AG04449 (cell line): ENCODE measurements around the gene TXNDC15.
A peak's percentile ranks its signal among the peaks of the same experiment; 100 is the strongest.
"Not testable (repeated sequence)": the region's sequence is repeated elsewhere in the genome, so short reads cannot be mapped to it uniquely, and the experiment has no call there.

Source experiments
- CTCF ChIA-PET: fragments of 350-600 bp; formaldehyde crosslinking; extraction: SDS; loops from one replicate; lab custom pipeline; 2021; ENCODE audit warnings: antibody characterized with exemption; lab: Yijun Ruan, JAX
- POLR2A ChIA-PET: fragments of 400-600, 350-600 bp; formaldehyde crosslinking; extraction: SDS; loops from one replicate; lab custom pipeline; 2020; ENCODE audit warnings: antibody characterized with exemption, inconsistent platforms; lab: Yijun Ruan, JAX
- DNase-seq: peaks from one replicate; pipeline ENCODE4 v3.0.0-alpha.2; 2010; ENCODE audit warnings: low read depth, low spot score
- H3K4me3 ChIP-seq: 2 replicates; pipeline ENCODE4 v1.5.1; 2011; ENCODE audit warnings: low read depth, mild to moderate bottlenecking, control low read depth, low read length
- TF ChIP-seq, protein P1 (sequence below): IDR thresholded peaks from one replicate; pipeline ENCODE4 v1.5.1; 2011; ENCODE audit warnings: mild to moderate bottlenecking, moderate library complexity, low read length, control low read depth, inconsistent platforms; ENCODE audit not compliant: insufficient read depth; ENCODE audit errors: missing control alignments

TXNDC15 gene

DNA sequence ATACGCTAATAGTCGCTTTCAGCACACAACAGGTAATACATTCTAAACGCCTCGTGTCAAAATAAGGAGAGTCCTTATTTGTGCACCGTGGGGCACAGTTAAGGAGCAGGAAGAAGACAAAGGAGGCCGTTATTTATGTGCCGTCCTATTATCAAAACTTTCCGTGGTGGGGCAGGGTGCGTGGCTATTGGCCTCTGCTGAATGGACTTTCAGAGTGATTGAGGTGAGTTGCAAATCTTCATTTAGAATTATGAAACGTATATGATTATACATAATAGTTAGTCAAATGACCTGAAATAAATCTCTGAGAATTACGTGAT, 27.6 kb upstream of the TXNDC15 start:
- no peak for DNase-seq
- TF ChIP-seq, protein P1, sequence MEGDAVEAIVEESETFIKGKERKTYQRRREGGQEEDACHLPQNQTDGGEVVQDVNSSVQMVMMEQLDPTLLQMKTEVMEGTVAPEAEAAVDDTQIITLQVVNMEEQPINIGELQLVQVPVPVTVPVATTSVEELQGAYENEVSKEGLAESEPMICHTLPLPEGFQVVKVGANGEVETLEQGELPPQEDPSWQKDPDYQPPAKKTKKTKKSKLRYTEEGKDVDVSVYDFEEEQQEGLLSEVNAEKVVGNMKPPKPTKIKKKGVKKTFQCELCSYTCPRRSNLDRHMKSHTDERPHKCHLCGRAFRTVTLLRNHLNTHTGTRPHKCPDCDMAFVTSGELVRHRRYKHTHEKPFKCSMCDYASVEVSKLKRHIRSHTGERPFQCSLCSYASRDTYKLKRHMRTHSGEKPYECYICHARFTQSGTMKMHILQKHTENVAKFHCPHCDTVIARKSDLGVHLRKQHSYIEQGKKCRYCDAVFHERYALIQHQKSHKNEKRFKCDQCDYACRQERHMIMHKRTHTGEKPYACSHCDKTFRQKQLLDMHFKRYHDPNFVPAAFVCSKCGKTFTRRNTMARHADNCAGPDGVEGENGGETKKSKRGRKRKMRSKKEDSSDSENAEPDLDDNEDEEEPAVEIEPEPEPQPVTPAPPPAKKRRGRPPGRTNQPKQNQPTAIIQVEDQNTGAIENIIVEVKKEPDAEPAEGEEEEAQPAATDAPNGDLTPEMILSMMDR: no peak
- H3K4me3 ChIP-seq: peak overlapping the region; percentile 78
- ChIA-PET CTCF (no interaction called here), POLR2A (interaction anchor here (0.8 kb wide), 3 partner anchors 11 to 28 kb away, joined by 3 to 4 read pairs (median 3); no protein-coding TSS in a partner anchor)

DNA sequence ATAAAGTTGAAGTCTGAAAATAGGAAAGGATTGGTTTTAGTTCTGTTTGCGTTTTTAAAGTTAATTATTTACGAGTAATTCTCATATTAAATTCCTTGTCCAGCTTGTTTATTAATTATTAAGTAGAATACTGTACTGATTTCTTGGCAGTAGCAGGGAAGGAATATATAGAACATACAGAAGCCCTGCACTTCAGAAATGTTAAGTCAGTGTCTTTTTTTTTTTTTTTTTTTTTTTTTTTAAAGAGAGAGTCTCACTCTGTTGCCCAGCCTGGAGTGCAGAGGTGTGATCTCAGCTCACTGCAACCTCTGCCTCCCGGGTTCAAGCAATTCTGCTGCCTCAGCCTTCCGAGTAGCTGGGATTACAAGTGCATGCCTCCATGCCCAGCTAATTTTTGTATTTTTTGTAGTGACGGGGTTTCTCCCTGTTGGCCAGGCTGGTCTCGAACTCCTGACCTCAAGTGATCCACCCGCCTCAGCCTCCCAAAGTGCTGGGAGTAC, 24.7 kb upstream of the TXNDC15 start:
- CTCF ChIA-PET: interaction anchor here (0.8 to 1.4 kb wide), 4 partner anchors 10 to 65 kb away, joined by 3 to 7 read pairs (median 4); partner anchors contain the start of gene PCBD2

DNA sequence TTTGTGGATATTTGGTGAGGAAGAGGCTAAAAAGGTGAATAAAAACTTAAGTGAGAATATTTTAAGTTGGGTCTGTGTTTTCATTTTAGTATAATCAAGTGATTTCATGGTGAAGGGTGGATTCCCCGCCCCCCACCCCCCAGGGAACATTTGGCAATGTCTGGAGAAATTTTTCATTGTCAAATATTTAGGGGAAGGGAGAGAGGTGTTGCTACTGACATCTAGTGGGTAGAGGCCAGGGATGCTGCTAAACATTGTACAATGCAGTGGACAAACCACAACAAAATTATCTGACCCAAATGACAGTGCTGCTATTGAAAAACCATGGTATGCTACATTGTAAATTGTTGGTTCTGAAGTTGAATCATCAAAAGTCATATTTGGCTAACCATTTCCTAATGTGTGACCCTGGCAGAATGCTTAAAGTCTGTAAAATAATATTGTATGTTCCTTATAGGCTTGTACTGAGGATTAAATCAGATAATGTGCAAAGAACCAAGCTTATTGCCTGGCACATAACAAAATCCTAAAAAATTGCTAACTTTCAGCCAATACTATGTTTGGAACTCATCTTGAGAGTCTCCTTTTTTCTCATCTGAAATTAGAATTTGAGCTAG, 22.8 kb upstream of the TXNDC15 start:
- ChIA-PET CTCF (interaction anchor here (0.5 to 2.4 kb wide), 17 partner anchors 10 to 113 kb away, joined by 3 to 26 read pairs (median 4); partner anchors contain the start of gene CAMLG), POLR2A (interaction anchor here (0.7 kb wide), 1 partner anchor 197 kb away, joined by 3 read pairs; no protein-coding TSS in a partner anchor)
- no peak for DNase-seq
- TF ChIP-seq, protein P1: peak; percentile 53
- no peak overlapping the region for H3K4me3 ChIP-seq

More for the DNA sequence above, 24.7 kb upstream of the TXNDC15 start:
- POLR2A ChIA-PET: interaction anchor here (2.1 kb wide), 1 partner anchor 25 kb away, joined by 8 read pairs; the partner anchor contains the start of gene TXNDC15
- not testable (repeated sequence) for H3K4me3 ChIP-seq, DNase-seq

DNA sequence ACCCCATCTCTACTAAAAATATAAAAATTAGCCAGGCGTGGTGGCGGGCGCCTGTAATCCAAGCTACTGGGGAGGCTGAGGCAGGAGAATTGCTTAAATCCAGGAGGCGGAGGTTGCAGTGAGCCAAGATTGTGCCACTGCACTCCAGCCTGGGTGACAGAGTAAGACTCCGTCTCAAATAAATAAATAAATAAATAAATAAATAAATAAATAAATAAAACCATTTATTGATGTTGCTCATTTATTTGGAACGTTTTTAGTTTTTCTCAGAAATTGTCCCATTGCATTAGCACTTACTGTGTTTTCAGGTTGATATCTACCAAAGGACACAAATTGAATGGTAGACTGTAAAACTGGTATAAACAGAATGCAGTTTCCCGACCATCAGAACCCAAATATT, 17.7 kb upstream of the TXNDC15 start:
- H3K4me3 ChIP-seq, POLR2A ChIA-PET, DNase-seq: not testable (repeated sequence)
- CTCF ChIA-PET: interaction anchor here (0.6 kb wide), 1 partner anchor 50 kb away, joined by 3 read pairs; no protein-coding TSS in a partner anchor

DNA sequence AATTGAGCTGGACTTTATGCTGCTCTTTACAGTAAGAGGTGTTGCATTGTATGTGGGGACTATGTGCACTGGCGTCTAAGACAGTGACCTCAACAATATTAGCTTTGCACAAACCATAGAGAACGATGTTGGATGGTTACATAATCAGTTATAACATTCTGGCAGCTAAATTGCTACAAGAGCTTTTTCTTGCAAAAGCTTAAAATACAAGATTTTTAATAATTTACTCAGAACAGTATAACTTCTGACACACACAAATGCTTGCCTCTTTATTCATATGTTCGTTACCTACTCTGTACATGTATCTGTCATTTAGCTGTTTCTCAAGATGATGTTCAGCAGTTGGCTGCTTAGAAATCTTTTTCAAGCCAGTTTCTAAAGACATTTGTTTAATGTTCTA, 16.8 kb upstream of the TXNDC15 start:
- CTCF ChIA-PET: interaction anchor here (0.8 kb wide), 1 partner anchor 11 kb away, joined by 3 read pairs; no protein-coding TSS in a partner anchor
- POLR2A ChIA-PET: no interaction called here
- TF ChIP-seq, protein P1: no peak

DNA sequence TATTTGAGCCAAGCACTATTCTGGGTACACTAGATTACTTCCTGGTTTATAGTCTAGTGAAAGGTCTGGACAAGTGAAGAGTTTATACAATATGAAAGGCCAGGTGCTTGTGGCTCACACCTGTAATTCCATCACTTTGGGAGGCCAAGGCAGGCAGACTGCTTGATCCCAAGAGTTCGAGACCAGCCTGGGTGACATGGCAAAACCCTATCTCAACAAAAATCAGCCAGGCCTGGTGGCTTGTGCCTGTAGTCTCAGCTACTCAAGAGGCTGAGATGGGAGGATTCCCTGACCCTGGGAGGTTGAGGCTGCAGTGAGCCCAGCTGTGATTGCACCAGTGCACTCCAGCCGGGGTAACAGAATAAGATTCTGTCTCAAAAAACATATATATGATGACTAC, 9.5 kb upstream of the TXNDC15 start:
- ChIA-PET POLR2A (no interaction called here), CTCF (interaction anchor here (1.2 to 1.7 kb wide), 3 partner anchors 11 to 22 kb away, joined by 4 to 6 read pairs (median 5); no protein-coding TSS in a partner anchor)
- TF ChIP-seq, protein P1: no peak
- no peak overlapping the region for H3K4me3 ChIP-seq
- no peak for DNase-seq

More for the DNA sequence above, 16.8 kb upstream of the TXNDC15 start:
- no peak overlapping the region for H3K4me3 ChIP-seq
- no peak for DNase-seq

DNA sequence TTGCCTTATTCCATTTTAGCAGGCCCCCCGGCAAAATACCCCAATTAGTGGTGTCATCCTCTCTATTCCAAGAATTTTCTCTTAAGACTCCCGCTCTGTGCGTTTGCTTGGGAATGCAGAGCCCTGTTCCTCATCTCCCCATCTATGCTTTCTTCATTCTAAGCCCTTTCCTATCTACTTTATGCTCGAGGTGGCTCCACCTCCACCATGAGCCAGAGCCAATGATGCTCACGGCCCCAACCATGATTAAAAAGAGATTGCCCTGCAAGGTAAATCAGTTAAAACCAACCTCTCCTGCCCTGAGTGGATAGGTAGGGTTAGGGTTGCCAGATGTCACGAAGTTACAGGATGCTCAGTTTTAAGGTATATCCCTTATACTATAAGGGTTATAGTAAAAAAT, 677 bp upstream of the TXNDC15 start:
- TF ChIP-seq, protein P1: no peak
- DNase-seq: no peak
- CTCF ChIA-PET: interaction anchor here (1.9 kb wide), 1 partner anchor 10 kb away, joined by 6 read pairs; no protein-coding TSS in a partner anchor
- POLR2A ChIA-PET: interaction anchor here (0.6 to 2.2 kb wide), 8 partner anchors 11 to 135 kb away, joined by 3 to 8 read pairs (median 4); partner anchors contain the start of genes C5orf24, CAMLG and PCBD2
- no peak overlapping the region for H3K4me3 ChIP-seq
